ENCODE results near the gene CETN1. TPM values are rescaled to one million over a fixed set of nuclear protein-coding genes. Genes with fewer than 3 reads are reported as not detected.

The CETN1 gene
- total and polyA plus RNA-seq, 2 experiments from 2014 or later: not detected

- no peaks in the 10 kb centered on the region for H3K9me3 ChIP-seq (ENCODE audit: low read depth)
- no peak overlapping the region for H3K27ac ChIP-seq
Observed at GRCh38 chr18:577643-578375, 2.4 kb upstream of the CETN1 start.

GRCh38 chr18:579238-579637 lies 942 bp upstream of the CETN1 start:
- TF ChIP-seq CTCF (IDR thresholded peaks at IDR 0.05; ENCODE audit: low read depth, low read length): no peak
- no peaks in the 10 kb centered on the region for H3K36me3 ChIP-seq
- DNase-seq (ENCODE audit: low read depth in 1 of 2, low spot score in 1 of 2): no peak
- H3K4me3 ChIP-seq: no peak overlapping the region
- no peak overlapping the region for H3K27ac ChIP-seq
- H3K27me3 ChIP-seq: no peaks in the 10 kb centered on the region
- H3K9me3 ChIP-seq (ENCODE audit: low read depth): no peaks in the 10 kb centered on the region
- H3K4me1 ChIP-seq (ENCODE audit: low read depth): no peaks in the 10 kb centered on the region

More at GRCh38 chr18:577643-578375, 2.4 kb upstream of the CETN1 start:
- Histone ChIP-seq H3K4me1 (ENCODE audit: low read depth) (no peaks in the 10 kb centered on the region), H3K4me3 (no peak overlapping the region), H3K36me3 (no peaks in the 10 kb centered on the region), H3K27me3 (no peaks in the 10 kb centered on the region)
- no peak for TF ChIP-seq CTCF (IDR thresholded peaks at IDR 0.05; ENCODE audit: low read depth, low read length)
- DNase-seq (ENCODE audit: low read depth in 1 of 2, low spot score in 1 of 2): peak; percentile 6 to 43

GRCh38 chr18:581096-581495 lies 916 bp downstream of the CETN1 start:
- Histone ChIP-seq H3K4me3 (no peak overlapping the region), H3K4me1 (ENCODE audit: low read depth) (no peaks in the 10 kb centered on the region)
- DNase-seq (ENCODE audit: low read depth in 1 of 2, low spot score in 1 of 2): peak in 1 of 2 donors; percentile 5

GRCh38 chr18:582465-582864 lies 2.3 kb downstream of the CETN1 start:
- no peak for TF ChIP-seq CTCF (IDR thresholded peaks at IDR 0.05; ENCODE audit: low read depth, low read length)
- DNase-seq (ENCODE audit: low read depth in 1 of 2, low spot score in 1 of 2): peak in 1 of 2 donors; percentile 32
- Histone ChIP-seq H3K4me1 (ENCODE audit: low read depth) (no peaks in the 10 kb centered on the region), H3K36me3 (no peaks in the 10 kb centered on the region), H3K4me3 (no peak overlapping the region), H3K9me3 (ENCODE audit: low read depth) (no peaks in the 10 kb centered on the region), H3K27me3 (no peaks in the 10 kb centered on the region), H3K27ac (no peak overlapping the region)

More at GRCh38 chr18:581096-581495, 916 bp downstream of the CETN1 start:
- TF ChIP-seq CTCF (IDR thresholded peaks at IDR 0.05; ENCODE audit: low read depth, low read length): no peak
- H3K27ac ChIP-seq: no peak overlapping the region
- H3K9me3 ChIP-seq (ENCODE audit: low read depth): no peaks in the 10 kb centered on the region
- H3K27me3 ChIP-seq: no peaks in the 10 kb centered on the region
- H3K36me3 ChIP-seq: no peaks in the 10 kb centered on the region

GRCh38 chr18:595068-595467 lies 14.9 kb downstream of the CETN1 start:
- TF ChIP-seq CTCF (IDR thresholded peaks at IDR 0.05; ENCODE audit: low read depth, low read length): no peak
- Histone ChIP-seq H3K4me1 (ENCODE audit: low read depth) (no peaks in the 10 kb centered on the region), H3K27ac (no peak overlapping the region), H3K36me3 (no peaks in the 10 kb centered on the region), H3K4me3 (no peak overlapping the region), H3K27me3 (no peaks in the 10 kb centered on the region), H3K9me3 (ENCODE audit: low read depth) (no peaks in the 10 kb centered on the region)
- no peak for DNase-seq (ENCODE audit: low read depth in 1 of 2, low spot score in 1 of 2)

Data from cardiac muscle cell (in vitro differentiated cells and primary cell).